Activated CD4-positive, alpha-beta T cell treated with anti-CD3 and anti-CD28 coated beads, Interleukin-2, amount 50 U/mL, for 1 hour (primary cell): ENCODE results near the gene TRPM3.
"Not testable (repeated sequence)": the region's sequence is repeated elsewhere in the genome, so short reads cannot be mapped to it uniquely, and the experiment has no call there.

ENCODE experiments used
- DNase-seq: peaks from one replicate; pipeline ENCODE4 v3.0.0-alpha.2; 2020

Gene TRPM3

GRCh38 chr9:70811638-70812037 is 309.8 kb downstream of the TRPM3 start:
- DNase-seq: no peak

DNA sequence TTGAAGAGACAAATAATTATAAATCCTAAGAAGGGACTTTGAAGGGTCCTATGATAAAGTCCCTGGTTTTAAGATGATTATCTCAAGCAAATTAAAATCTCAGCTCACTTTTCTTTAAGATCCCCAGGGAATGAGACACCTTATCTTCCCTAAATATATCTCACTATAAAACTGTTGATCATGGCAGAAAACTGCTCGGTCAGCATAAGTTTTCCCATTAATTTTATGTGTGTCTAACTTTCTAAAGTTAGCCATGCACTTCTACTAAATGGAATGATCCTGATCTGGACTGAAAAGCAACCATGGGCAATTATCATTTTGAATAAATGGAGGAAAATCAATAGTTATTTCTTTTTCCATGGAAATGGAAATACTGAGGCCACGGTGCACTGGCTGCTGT is 314.5 kb downstream of the TRPM3 start:
- DNase-seq: no peak

DNA sequence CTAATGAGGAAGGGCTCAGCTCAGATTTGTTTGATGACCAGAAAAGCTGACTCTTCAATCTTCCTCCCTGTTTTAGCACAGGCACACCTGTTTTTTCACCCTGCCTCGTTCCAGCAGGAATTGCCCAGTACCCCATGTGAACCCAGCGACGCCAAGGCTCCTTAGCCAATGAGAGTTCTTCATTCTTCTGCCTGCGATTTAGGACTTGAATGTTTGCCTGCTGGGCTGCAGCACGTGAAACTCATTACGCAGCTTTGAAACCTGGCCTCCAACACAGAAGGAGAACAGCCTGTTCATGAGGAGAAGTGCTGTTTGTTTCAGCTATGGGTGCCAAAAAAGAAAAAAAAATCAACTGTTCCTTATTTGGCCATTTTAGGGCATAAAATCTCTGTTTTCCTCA is 315.5 kb downstream of the TRPM3 start:
- DNase-seq: no peak

- DNase-seq: no peak
Measured at GRCh38 chr9:70802758-70803436, 318.5 kb downstream of the TRPM3 start.

GRCh38 chr9:70802206-70802605 is 319.2 kb downstream of the TRPM3 start:
- no peak for DNase-seq

GRCh38 chr9:70801181-70801829 is 320.1 kb downstream of the TRPM3 start:
- no peak for DNase-seq

- no peak for DNase-seq
Measured at GRCh38 chr9:70798018-70798417, 323.4 kb downstream of the TRPM3 start.

DNA sequence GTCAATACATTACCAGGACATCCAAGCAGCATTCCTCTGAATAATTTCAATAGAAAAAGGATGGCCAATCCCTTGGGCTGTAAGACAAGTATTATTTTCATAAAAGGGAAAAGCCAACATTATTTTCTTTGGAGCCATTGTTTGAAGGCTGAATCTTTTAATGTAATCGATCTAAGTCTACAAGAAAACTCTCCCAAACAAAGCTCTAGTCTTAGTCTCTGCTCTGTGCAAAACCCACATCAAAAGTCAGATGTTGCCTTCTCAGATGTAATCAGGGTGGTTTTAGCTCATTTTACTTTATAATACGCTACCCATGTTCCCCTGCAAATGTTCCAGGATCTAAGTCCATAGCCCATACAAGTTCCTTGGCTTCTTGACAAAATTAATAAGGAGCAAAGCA is 325.6 kb downstream of the TRPM3 start:
- DNase-seq: no peak

GRCh38 chr9:70792796-70793195 is 328.6 kb downstream of the TRPM3 start:
- no peak for DNase-seq

GRCh38 chr9:70791936-70792335 is 329.5 kb downstream of the TRPM3 start:
- no peak for DNase-seq

DNA sequence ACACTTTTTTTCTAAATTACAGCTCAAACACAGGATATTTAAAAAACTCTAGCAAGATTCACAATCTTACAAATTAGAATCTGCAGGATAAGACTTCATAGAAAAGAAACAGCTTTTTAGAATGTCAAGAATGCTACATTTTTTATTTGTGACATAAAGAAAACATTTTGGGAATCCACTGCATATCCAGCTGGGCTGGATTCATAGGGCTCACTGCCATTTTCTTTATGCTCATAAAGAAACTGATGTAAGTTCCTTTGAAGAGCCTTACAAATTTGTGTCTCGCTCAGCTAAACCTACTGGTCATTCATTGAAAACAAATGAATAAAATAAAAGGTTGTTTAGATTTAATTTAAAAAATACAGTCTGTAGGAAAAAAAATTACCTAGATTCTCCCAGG is 332.3 kb downstream of the TRPM3 start:
- no peak for DNase-seq

DNA sequence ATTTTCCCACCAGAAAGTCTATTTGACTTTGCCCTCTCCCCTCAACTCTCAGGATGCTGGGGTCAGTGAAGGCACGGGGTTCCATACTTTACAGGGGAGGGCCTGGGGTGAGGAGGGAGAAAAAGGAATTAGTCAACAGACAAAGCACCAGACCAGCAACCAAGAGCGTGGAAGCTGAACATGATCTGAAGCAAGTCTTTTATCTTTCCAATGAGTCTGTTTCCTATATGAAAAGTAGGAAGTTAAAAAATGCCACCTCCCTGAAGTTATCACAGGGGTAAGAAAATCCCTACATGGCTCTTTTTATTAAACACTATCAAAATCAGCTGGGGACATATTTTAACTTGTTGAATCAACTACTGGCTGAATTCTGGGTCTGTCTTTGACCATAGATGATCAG is 337.0 kb downstream of the TRPM3 start:
- DNase-seq: no peak

- DNase-seq: no peak
Measured at GRCh38 chr9:70778568-70778967, 342.9 kb downstream of the TRPM3 start.

- no peak for DNase-seq
Measured at GRCh38 chr9:70773579-70773978, 347.8 kb downstream of the TRPM3 start.

DNA sequence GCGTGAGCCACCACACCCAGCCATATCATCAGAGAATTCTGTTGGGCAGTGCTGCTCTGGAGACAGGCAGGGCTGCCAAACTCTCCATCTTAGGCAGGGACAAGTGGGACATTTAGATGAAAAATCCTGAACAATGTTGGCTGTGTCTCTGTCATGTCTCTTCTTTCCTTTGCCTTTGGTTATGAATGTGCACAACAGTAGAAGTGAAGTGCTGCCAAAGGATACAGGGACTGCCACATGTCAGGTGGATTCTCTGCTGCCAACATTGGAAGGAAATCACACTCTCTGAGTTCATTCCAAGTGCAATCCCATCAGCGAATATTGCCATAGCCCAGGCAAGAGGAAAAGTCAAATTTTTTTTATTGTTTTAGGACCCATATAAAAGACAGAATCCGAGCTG is 348.8 kb downstream of the TRPM3 start:
- DNase-seq: no peak

DNA sequence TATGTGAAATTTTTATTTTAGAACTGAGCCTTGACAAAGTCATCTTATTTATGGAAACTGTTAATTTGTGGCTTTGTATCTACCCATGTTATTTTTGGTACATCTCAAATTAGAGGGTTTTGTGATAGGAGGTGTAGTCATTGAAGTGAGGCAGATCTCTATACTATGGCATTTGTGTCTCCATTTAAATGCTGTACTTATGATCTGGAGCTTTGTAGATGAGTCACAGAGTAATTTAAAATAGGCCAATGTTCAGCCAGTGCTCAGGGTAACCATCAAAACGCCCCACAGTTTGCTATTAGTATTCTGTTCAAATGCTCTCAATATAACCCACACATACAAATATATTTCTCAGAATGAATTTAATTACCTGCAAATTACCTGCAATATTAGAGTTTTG is 355.5 kb downstream of the TRPM3 start:
- DNase-seq: no peak

DNA sequence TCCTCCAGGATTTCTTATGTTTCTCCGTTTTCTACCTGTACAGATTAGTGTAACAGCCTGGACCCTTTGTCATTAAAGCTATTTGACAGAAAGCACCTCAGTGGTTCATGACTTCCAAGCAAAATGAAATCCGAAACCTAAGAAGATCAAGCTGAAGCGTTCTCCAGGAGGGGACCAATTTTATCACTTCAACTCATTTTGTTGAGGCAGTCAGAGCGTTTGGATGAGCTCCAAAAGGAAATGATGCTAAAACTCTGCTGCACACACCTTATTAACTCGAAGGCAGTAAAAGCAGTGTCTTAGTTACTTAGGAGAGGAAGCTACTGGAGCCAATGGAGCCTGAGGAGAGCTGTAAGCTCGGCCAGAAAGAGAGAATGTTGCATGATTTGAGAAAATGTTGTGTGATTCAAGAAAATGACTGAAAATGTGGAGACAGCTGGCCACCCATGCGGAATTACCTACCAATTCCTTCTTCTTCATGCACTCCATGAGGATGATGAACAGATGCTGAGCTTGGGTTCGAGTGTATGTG is 360.2 kb downstream of the TRPM3 start:
- DNase-seq: no peak

DNA sequence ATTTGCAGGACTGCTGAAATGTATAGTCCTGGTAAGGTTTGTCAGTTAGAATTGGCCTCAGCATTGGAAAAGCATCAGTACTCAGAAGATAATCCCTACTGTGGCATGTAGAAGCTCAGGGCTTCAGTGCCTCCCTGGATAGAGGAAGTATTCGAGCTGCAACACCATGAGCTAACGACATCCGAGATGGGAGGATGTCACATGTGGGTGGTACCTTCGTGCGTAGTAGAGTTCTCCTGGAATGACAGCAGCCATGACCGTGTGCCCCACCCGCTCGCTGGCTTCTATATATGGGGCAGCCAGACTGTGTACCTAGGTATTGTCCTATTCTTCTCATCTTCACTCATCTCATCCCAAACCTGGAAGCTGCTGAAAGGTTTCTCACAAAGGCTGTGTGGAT is 361.2 kb downstream of the TRPM3 start:
- DNase-seq: no peak

DNA sequence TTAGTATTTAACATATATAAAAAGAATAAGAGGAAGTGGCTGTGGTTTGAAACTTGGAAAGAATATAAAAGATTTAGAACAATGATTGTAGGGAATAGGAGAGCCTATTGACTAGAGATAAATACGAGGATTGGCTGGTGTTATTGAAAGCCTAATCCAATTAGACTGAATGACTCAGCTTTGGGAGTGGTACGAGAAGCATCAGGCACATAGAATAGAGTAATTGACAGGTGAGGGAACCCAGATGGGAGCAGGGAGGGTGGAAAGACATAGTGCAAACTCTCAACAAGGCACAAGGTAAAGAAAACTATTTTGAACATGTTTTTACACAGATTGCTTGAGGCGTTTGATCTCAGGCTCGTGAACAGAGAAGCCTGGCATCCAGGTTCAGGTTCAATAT is 368.1 kb downstream of the TRPM3 start:
- no peak for DNase-seq

DNA sequence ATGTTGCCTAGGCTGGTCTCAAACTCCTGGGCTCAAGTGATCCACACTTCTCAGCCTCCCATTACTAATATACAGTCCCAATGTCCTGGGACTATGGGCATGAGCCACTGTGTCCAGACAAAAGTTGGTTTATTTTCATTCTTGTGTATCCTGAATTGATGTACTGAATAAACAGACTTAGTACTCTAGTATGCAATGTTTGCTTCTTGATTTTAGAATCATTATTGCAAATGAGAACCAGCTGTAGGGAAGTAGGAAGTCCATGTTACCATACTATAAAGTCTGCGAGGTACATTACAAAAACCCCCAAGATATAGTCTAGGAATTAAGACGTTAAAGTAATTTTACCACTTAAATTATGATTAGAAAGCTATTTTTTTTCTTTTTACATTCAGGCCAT is 372.4 kb downstream of the TRPM3 start:
- DNase-seq: no peak

GRCh38 chr9:70747261-70747718 is 374.1 kb downstream of the TRPM3 start:
- DNase-seq: no peak

- DNase-seq: no peak
Measured at GRCh38 chr9:70746760-70747159, 374.7 kb downstream of the TRPM3 start.

DNA sequence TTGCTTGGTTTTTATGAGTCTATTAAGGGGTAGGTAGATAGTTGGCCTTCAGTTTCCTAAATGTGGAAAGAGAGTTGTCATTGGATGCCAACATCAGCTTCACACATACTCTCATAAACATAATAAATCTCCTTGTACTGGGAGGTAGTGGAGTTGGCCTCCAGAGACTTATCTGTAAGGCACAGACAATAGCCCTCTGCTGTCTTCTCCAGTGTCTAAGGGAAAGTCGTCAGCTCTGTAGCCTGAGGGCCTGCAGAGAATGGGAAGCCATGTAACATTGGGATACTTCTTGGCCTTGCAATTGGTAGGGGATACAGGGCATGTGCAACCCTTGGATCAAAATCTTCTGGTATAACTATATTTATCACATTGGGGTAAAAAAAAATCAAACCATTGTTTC is 375.1 kb downstream of the TRPM3 start:
- DNase-seq: no peak

- not testable (repeated sequence) for DNase-seq
Measured at GRCh38 chr9:70724794-70725193, 396.6 kb downstream of the TRPM3 start.

- not testable (repeated sequence) for DNase-seq
Measured at GRCh38 chr9:70724025-70724424, 397.4 kb downstream of the TRPM3 start.
